ENCODE data around the gene PRKCB.
"Not testable (repeated sequence)": the region's sequence is repeated elsewhere in the genome, so short reads cannot be mapped to it uniquely, and the experiment has no call there.

Gene PRKCB

GRCh38 chr16:24228514-24228913 lies 392.7 kb downstream of the PRKCB start:
- Mint-ChIP-seq H3K4me1 (no peaks in the 10 kb centered on the region), H3K36me3 (no peaks in the 10 kb centered on the region), H3K4me3 (no peak overlapping the region), H3K27me3 (no peaks in the 10 kb centered on the region), H3K9me3 (no peaks in the 10 kb centered on the region), H3K27ac (no peak overlapping the region)

- Mint-ChIP-seq H3K9me3 (no peaks in the 10 kb centered on the region), H3K27me3 (peaks cover 9% of the 10 kb centered on the region), H3K4me3 (no peak overlapping the region), H3K4me1 (no peaks in the 10 kb centered on the region), H3K27ac (no peak overlapping the region), H3K36me3 (peaks cover 2% of the 10 kb centered on the region)
Observed at GRCh38 chr16:24232936-24233335, 397.2 kb downstream of the PRKCB start.

GRCh38 chr16:24234737-24235136 lies 399.0 kb downstream of the PRKCB start:
- Mint-ChIP-seq H3K4me1 (no peaks in the 10 kb centered on the region), H3K27ac (no peak overlapping the region), H3K27me3 (peaks cover 9% of the 10 kb centered on the region), H3K9me3 (no peaks in the 10 kb centered on the region), H3K4me3 (no peak overlapping the region), H3K36me3 (peaks cover 2% of the 10 kb centered on the region)

GRCh38 chr16:24235806-24236205 lies 400.0 kb downstream of the PRKCB start:
- H3K27me3 Mint-ChIP-seq, result peaks cover 10% of the 10 kb centered on the region
- no peak overlapping the region for H3K27ac Mint-ChIP-seq
- no peaks in the 10 kb centered on the region for H3K4me1 Mint-ChIP-seq
- H3K4me3 Mint-ChIP-seq, result no peak overlapping the region
- peaks cover 2% of the 10 kb centered on the region for H3K36me3 Mint-ChIP-seq
- no peaks in the 10 kb centered on the region for H3K9me3 Mint-ChIP-seq

GRCh38 chr16:24238846-24239245 lies 403.1 kb downstream of the PRKCB start:
- not testable (repeated sequence) for H3K36me3 Mint-ChIP-seq, H3K4me1 Mint-ChIP-seq, H3K9me3 Mint-ChIP-seq, H3K27ac Mint-ChIP-seq, H3K4me3 Mint-ChIP-seq
- peaks cover 14% of the 10 kb centered on the region for H3K27me3 Mint-ChIP-seq

GRCh38 chr16:24246911-24247607 lies 411.3 kb downstream of the PRKCB start:
- Mint-ChIP-seq H3K27ac (no peak overlapping the region), H3K27me3 (peaks cover 21% of the 10 kb centered on the region)

GRCh38 chr16:24253192-24253591 lies 417.4 kb downstream of the PRKCB start:
- Mint-ChIP-seq H3K27me3 (peaks cover 39% of the 10 kb centered on the region), H3K4me3 (no peak overlapping the region), H3K36me3 (no peaks in the 10 kb centered on the region), H3K27ac (no peak overlapping the region), H3K4me1 (no peaks in the 10 kb centered on the region), H3K9me3 (no peaks in the 10 kb centered on the region)

More at GRCh38 chr16:24246911-24247607, 411.3 kb downstream of the PRKCB start:
- Mint-ChIP-seq H3K4me1 (no peaks in the 10 kb centered on the region), H3K9me3 (no peaks in the 10 kb centered on the region), H3K36me3 (no peaks in the 10 kb centered on the region), H3K4me3 (no peak overlapping the region)

GRCh38 chr16:24255456-24256371 lies 419.9 kb downstream of the PRKCB start, which contains the start of gene CACNG3:
TSS of gene CACNG3 (plus strand) at chr16:24256335. CDS start at chr16:24256755, 420 bp downstream.
- Mint-ChIP-seq H3K9me3 (no peaks in the 10 kb centered on the region), H3K27ac (no peak within 1 kb of the TSS), H3K4me3 (no peak within 1 kb of the TSS), H3K27me3 (peaks cover 45% of the 10 kb centered on the region), H3K36me3 (no peaks in the 10 kb centered on the region), H3K4me1 (no peaks in the 10 kb centered on the region)

GRCh38 chr16:24257958-24258357 lies 422.2 kb downstream of the PRKCB start:
- H3K9me3 Mint-ChIP-seq, result no peaks in the 10 kb centered on the region
- peaks cover 52% of the 10 kb centered on the region for H3K27me3 Mint-ChIP-seq
- H3K4me1 Mint-ChIP-seq, result no peaks in the 10 kb centered on the region
- H3K4me3 Mint-ChIP-seq, result no peak overlapping the region
- no peak overlapping the region for H3K27ac Mint-ChIP-seq
- H3K36me3 Mint-ChIP-seq, result no peaks in the 10 kb centered on the region

GRCh38 chr16:24258791-24259190 lies 423.0 kb downstream of the PRKCB start:
- no peak overlapping the region for H3K27ac Mint-ChIP-seq
- H3K27me3 Mint-ChIP-seq, result peaks cover 46% of the 10 kb centered on the region
- H3K36me3 Mint-ChIP-seq, result no peaks in the 10 kb centered on the region
- no peaks in the 10 kb centered on the region for H3K9me3 Mint-ChIP-seq
- H3K4me3 Mint-ChIP-seq, result no peak overlapping the region
- no peaks in the 10 kb centered on the region for H3K4me1 Mint-ChIP-seq

GRCh38 chr16:24262816-24263215 lies 427.0 kb downstream of the PRKCB start:
- no peak overlapping the region for H3K27ac Mint-ChIP-seq
- no peak overlapping the region for H3K4me3 Mint-ChIP-seq
- H3K4me1 Mint-ChIP-seq, result no peaks in the 10 kb centered on the region
- peaks cover 19% of the 10 kb centered on the region for H3K27me3 Mint-ChIP-seq
- no peaks in the 10 kb centered on the region for H3K36me3 Mint-ChIP-seq
- H3K9me3 Mint-ChIP-seq, result no peaks in the 10 kb centered on the region
